GM21423 (cell line): Measurements from ENCODE around the gene STK17B.

Source experiments
- ATAC-seq: cut with Tn5 transposase; IDR thresholded peaks from one replicate; pipeline ENCODE4 v1.9.1; 2021; ENCODE audit warnings: mild to moderate bottlenecking, moderate library complexity; ENCODE audit not compliant: unreplicated experiment

Gene STK17B

DNA sequence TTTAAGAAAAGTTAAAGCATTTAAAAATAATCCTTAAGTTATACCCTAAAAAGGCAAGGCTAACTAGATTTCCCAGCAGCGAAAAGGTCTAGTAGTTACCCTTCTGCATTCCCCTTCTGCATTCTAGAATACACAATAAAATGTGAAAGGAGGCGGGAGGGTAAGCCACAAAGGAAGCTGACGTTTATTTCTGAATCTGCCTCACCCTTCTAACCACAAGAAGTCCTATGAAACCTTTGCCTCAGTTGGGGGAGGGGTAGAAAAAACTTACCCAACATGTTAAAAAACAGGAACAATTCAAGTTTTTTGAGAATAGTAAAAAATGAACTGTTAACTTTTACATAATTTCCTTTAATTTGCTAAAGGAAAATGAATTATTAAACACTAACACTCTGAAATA is 11.3 kb downstream of the STK17B start:
- ATAC-seq: peak; percentile 79

DNA sequence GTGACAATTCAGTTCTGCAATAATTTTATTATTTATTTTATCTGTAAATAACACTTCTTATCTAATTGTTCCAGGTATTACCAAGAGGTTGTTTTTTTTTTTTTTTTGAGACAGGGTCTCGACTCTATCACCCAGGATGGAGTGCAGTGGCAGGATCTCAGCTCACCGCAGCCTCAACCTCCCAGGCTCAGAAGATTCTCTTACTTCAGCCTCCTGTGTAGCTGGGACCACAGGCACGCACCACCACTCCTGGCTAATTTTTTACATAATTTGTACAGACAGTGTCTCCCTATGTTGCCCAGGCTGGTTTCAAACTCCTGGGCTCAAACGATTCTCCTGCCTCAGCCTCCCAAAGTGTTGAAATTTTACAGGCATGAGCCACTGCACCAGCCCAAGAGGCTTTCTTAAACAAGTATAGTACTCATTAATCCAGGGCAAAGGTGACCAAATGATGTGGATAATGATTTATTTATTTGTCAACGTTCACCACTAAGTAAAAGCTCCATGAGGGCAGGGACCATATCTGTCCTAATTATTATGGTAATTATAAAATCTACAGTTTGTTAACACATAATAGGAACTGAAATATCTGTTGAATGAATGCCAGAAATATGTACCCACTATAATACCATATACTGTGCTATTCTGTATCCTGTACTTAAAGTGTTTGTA is 12.0 kb downstream of the STK17B start:
- no peak for ATAC-seq

DNA sequence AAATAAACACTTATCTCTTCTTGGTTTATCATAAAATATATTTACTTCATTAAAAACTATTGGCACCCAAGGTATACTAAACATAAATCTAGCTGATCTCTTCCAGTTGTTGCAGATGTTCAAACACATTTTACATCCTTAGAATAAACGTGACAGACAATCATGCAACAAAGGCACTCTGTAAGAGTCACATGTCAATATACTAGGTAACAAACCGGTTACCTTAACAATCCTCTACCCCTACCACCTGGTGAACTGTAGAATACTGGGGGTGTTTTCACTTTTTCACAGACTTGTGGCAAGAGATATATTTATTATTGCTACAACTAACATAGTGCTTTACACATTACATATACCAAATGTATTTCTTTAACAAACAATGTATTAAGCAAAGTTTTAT is 15.8 kb downstream of the STK17B start:
- ATAC-seq: no peak

DNA sequence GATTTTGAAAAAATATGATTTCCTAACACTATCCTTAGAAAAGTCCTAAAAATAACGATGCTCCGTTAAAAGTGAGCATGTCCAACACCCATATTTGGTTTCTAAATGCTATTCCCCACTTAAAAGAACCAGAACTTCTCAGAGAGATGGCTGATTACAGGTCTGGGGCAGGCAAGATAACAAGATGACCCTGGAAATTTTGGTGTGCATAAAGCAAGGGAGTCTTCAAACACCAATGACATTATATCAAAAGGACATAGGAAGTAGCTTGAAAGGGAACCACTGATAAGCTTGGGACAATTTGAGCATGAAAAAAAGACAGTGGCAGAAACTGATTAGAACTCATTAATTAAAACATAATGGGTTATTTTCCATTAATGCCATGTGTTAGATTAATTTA is 17.9 kb downstream of the STK17B start:
- ATAC-seq: no peak

DNA sequence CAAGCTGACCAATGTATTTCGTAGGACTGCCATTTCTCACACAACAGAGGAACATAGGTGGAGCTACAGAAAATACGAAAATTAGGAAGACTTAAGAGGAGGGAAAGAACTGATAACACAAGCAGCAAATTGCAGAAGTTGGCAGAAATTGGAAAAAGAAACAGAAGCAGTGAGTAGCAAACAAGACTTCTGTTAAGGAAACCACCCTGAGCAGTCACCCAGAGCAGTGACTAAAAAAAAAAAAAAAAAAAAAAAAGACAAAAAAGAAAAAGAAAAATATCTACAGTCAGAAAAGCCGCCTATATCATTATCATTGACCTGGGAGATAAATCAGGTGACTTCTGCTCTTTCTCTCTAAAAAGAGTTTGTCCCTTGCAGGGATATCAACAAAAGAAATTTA is 21.4 kb downstream of the STK17B start:
- ATAC-seq: peak; percentile 70

DNA sequence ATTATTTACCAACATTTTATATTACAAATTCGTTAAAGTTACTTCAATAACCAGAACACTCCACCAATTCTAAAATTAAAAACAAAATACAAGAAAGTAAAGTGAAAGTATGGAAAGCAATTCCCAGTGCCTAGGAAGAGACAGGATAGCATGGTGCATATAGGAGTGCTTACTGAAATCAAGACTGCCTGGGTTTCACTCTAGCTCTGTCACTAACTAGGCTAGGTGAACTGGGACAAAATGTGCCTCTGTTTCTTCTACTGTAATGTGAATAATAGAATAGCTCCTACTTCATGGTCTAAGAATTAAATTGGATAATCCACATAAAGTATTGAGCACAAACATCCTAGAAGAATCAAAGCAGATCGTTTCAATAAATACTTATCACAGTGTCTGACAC is 22.6 kb downstream of the STK17B start:
- ATAC-seq: no peak

DNA sequence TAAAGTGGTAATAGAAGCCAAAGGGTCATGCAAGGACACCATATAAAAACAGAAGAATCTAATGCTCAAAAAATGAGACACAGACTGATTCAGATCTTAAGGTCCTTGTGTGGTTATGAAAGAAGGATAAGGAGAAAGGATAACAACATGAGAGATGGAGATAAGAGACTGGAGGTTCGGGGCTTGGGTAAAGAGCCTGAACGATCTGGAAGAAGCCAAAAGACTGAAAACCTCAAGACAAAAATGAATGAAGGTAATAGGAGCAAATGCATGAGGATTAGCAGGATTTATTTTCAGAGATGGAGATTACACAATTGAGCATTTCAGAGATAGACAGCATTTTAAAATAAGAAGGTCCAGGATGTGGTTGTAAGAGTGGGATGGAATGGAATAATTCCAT is 26.1 kb downstream of the STK17B start:
- ATAC-seq: no peak

DNA sequence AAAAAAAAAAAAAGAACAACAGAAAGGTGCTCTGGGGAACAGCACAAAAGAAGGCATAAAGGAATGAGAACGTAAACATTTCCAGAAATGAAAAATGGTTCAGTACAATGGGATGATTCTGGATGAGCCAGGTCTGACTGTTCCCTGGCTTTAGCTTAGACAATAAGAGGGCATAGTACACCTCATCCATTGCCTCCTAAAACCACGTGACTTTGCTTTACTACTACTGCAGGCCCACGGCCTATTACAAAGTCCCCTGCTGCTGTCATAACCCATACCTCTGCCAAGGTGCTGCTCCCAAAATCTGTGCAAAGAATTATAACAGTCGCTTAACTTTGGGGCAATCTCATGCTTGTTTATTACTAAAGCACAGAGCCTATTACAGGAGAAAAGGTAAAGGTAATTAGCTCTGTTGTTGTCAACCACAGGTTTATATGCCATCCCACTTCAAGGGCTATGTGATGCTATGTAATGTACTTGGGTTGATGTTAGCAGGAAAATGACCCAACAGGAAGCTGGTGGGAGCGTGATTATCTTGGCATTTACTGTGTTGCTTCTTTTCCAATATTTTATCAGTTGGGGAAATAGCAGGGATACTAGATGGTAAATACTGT is 26.8 kb downstream of the STK17B start:
- no peak for ATAC-seq

DNA sequence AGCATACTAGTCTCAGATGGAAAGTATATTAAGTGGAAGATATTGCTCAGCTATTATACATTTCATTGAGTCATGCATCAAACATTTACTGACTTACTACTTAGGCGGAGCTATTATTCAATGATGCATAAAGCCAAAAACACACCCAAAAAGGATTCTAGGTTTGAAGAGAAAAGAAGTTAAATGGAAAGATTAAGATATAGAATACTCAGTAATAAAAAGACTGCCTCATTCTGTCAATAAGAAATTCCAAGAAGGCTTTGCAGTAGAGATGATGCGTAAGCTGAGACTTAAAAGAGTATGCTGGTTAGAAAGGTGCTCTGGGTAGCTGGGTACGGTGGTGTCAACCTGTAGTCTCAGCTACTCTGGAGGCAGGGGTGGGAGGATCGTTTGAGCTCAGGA is 27.6 kb downstream of the STK17B start:
- no peak for ATAC-seq

DNA sequence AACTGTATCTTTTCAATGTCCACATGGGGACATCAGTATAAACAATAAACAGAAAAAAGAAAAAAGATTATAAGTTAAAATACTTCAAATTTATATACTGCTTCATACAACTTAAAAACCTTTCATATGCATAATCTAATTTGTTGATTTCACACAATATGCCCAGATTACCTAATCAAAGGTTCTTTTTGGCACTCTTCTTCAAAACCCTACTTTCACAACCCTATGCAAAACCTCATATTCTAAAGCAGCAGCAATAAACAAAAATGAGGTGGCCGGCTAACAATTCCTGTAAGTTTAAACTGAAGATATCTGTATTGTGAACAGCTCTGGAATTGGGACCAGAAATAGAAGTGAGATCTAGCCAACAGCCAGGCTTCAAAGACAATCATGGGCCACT is 28.6 kb downstream of the STK17B start:
- no peak for ATAC-seq

DNA sequence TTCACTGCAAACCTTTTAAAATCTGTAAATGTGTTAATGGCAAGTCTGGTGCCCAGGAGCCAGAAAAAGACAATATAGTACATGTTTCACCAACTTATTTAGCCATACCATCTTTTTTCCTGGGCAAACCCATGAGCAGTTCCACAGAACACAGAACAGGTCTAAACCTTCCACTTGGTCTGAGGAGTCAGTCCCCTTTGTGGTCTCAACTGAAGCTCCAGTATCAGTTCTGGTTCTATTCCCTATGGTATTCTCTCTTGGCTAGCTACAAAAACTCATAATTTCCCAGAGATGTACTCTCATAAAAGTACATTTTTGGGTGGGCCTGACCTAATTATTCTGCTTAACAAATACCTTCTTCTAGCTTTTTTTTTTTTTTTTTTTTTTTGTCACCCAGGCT is 31.2 kb downstream of the STK17B start:
- no peak for ATAC-seq

DNA sequence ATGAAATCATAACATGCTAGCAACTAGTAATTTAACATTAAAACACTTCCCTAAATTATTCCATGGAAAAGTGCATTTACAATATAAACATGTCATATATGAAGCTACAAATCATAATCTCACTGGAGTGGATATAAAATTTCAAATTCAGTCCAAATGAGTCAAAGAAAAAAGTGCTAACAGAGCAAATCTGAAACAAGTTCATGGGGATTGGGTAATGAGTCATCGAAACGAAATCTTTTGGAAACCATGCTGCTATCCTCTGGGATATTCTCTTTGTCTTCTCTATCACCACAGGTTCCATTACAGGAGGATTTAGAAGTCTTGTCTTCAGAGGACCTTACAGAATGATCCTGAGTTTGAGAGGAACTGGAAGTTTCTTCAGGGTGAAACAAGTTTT is 34.1 kb downstream of the STK17B start:
- ATAC-seq: no peak

DNA sequence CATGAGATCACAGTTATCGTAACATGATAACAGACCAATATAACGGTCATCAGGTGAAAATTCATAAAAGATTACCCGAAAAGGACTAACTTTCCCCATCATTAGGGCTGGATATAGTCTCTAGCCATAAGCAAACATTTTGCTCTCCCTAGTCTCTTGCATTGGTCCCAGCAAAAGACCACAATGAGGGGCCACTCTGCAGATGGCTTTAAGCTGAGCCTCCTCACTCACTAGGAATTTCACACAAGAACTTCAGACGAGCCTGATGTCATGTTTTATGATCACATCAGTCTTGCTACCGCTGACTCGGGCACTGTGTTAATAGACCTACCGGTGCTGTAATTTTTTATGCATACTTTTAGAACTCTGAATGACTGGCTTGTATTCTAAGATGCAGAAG is 35.2 kb downstream of the STK17B start:
- no peak for ATAC-seq

DNA sequence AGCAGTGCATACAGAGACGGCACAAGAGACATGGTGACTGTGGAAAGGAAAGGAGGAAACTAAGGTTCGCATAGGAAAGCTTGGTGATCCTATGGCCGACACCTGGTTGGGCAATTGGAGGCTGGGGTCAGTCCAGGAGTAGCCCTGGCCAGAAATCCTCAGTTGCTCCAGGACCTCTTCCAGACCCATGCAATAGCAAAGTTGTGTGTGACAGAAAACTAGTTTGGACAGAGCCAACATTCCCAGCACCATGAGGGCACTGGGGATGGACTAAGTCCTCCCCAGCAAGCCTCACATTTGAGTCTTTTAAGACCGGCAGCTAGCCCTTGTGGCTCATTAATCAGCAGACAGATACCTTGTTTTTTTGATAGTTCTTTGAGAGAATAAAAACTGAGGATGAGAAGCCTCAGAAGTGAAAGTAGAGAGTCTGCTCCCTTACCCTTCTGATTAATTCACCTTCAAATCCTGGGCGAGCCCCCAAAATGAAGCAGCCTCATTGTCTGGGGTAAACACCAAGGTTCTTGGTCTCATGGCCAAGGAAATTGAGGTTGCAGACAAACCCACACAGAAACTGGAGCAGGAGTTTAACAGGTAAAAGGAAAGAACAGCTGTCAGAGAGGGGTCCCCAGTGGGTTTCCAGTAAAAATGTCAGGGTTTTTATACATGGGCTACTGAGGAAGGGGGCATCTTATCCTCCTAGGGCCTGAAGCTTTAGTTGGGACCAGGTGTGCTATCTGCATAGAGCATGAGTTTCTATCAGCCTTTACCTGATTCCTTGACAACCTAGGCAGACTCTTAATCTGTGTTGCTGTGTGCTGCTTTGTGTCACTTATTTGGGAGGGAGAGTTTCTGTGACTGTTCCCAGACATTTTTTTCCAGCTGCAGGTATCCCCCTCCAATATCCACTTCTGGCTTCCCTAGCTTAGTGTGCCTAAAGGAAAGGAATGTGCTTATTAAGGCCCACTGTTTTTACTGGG is 39.1 kb downstream of the STK17B start:
- no peak for ATAC-seq

DNA sequence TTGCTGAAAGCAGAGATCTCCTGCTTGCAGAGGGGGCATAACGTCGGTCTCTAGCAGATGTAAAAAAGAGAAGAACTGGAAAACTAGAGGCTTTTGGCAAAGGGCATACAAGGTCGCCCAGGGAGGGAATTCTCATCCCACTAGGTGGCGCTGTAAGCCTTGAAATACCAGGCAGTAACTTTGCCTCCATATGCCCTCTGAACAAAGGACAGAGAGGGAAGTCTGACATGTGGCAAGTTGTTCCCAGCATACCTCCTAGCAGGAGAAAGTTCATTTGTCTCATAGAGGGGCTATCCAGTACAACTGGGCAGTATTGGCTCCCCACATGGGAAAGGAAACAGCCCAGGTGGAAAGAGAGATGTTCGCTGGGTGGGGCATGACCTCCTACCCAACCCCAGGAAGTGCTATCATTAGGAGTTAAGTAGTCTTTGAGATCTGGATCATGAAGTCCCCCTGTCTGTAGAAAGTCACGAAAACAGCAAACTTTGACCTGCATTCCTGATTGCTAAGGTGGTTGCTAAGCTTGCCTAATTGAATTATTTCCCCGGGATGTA is 39.9 kb downstream of the STK17B start:
- no peak for ATAC-seq

DNA sequence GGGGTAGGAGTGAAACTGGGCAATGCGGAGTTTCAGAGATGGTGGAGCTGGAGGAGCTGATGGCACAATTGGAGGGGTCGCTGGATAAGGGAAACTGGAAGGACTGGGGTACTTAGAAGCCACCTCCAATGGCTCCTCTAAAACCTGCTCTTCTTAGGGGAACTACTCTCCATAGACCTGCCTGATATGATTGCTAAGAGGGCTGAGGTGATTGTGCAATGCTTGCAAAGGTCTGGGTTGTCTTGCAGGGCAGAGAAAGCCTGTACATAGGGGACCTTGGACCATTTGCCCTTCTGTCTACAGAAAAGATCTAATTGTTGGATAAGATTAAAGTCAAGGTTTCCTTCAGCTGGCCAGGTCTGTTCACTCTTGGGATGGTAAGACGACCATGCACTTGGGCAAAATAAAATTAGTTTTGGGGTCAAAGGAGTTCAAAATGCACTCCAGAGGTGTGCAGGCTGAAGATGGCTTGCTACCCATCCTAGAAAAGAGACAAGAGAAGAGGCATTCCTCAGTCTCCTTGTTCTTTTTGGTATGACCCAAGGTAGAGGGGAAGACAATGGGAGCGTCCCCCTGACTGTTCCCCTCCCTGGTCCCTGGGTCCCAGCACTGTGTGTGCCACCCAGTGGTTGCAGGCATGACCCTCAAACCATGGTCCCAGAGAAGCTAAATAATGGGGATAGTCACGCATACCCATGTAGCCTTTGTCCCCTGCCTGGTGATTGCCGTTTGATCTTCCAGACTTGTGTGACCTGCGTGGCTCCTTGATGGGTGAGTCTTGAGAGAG is 41.1 kb downstream of the STK17B start:
- no peak for ATAC-seq

DNA sequence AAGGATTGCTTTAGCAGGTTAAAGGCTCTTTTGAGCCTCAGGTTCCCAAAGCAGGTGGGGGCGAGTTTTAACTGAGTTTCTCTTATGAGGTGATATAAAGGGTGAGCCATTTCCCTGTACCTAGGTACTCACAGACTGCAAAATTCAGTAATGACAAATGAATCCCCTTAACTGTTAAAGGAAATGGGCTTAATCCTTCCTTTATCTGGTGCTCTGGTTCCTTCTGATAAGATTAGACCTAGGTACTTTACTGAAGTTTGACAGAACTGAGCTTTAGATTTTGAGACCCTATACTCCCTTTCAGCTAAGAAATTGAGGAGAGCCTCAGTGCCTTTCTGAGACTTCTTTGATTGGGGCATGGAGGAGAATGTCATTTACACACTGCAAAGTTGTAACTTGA is 42.6 kb downstream of the STK17B start:
- ATAC-seq: no peak

DNA sequence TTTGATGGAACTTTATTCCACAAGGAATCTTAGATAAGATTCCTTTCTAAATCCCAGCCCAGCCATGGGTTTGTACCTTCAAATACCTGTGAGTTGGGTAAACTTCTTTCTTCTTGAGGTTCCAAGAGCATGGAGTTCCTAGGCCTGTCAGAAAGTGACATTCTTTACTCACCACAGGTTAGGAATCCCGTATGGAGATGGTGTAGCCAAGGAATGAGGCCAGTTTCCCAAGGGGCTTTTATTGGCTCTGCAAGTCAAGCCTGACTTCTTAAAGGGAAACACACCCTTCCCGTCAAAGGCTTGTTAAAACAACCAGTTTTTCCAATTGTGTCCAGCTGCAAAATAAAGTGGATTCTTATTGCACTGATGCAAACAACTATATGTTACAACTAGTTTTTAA is 45.8 kb downstream of the STK17B start:
- ATAC-seq: no peak

DNA sequence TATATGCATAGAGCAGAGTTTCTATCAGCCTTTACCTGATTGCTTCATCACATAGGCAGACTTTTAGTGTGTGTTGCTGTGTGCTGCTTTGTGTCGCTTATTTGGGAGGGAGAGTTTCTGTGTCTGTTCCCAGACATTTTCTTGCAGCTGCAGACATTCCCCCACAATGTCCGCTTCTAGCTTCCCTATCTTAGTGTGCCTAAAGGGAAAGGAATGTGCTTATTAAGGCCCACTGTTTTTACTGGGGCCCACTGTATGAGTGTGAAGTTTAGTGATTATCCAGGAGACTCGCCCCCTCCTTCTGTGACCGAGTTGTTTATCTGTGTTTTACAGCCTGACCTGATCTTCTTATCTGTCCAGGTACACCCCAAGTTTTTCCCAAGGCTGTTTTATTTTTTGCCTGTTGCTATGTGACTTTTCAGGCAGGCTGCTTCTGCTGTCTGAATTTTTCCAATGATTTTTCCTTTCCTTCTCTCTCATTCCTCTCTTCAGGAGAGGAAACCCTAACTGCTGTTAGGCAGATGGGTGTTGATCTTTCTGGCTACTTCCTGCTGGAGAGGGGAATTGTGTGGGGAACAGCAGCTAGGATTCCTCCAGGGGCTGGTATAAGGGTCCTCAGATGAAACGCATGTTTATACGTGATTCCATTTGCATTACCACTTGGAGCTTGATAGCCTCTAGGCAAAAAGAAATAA is 47.6 kb downstream of the STK17B start:
- ATAC-seq: no peak

DNA sequence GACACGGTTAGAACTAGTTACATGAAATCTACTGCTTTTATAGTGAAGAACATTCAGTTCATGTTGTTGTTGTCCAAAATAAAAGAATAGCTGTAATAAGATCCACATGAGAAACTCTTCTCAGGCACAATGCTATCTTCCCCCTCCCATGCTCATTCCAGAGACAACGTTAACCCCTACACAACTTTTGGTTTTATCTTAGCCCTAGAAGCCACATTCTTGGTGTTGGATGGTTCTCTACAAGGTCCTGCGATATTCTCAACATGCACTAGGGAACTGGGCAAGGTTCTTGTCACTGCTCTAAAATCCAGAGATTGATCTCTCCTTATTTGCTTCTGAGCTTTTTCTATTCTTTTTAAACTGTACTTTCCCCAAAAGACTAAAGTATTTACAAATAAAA is 51.5 kb downstream of the STK17B start:
- no peak for ATAC-seq
